Progenitor cell of endocrine pancreas (in vitro differentiated cells): Measurements from ENCODE around the gene C1QTNF8. TPM values are rescaled to one million over a fixed set of nuclear protein-coding genes. Genes with fewer than 3 reads are reported as not detected.

Experiments used
- DNase-seq: peaks from one replicate; pipeline ENCODE4 v3.0.0; 2021; ENCODE audit warnings: low spot score; ENCODE audit not compliant: unreplicated experiment
- H3K27ac Mint-ChIP-seq: 2 replicates; pipeline ENCODE4 v1.8.0; 2021; ENCODE audit warnings: mild to moderate bottlenecking, moderate library complexity, mixed read lengths
- H3K27me3 Mint-ChIP-seq: 2 replicates; pipeline ENCODE4 v1.8.0; 2021; ENCODE audit warnings: mixed read lengths
- H3K36me3 Mint-ChIP-seq: 2 replicates; pipeline ENCODE4 v1.8.0; 2022; ENCODE audit warnings: mixed read lengths; ENCODE audit not compliant: insufficient read depth
- H3K4me1 Mint-ChIP-seq: 2 replicates; pipeline ENCODE4 v1.8.0; 2021; ENCODE audit warnings: low read depth, mixed read lengths
- H3K4me3 Mint-ChIP-seq: 2 replicates; pipeline ENCODE4 v1.8.0; 2021; ENCODE audit warnings: low read depth, mild to moderate bottlenecking, moderate library complexity, mixed read lengths
- H3K9me3 Mint-ChIP-seq: 2 replicates; pipeline ENCODE4 v1.8.0; 2021; ENCODE audit warnings: low read depth, mixed read lengths
- total RNA-seq: library from RNA; stranded (reverse); gene quantifications from 2 replicates; pipeline ENCODE4 v1.2.1, GENCODE V29; 2021
- TF ChIP-seq, protein P1 (sequence below): fragments of 200-600 bp; sonication (generic); IDR thresholded peaks from one replicate; pipeline ENCODE4 v1.5.0; 2021; ENCODE audit warnings: antibody characterized with exemption, mild to moderate bottlenecking; ENCODE audit not compliant: unreplicated experiment

The C1QTNF8 gene
- total RNA-seq, 1 donor from 2014 or later: not detected

DNA sequence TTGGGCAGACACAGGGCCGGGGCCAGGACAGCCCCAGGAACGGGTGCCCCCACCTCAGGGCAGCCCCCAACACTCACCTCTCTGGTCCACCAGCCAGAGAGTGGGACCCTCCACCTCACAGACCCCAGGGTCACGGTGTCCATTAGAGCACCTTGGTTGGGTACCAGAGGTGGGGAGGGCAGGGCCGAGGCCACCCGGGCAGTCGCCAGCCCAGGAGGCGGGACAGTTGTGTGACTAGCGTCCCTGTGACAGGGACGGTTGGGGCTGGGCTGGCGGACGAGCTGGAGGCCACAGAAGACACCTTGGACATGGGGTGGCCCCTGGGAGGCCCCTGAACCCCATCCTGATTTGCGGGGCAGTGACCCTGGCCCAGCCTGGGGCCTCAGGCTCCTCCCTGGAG lies 11.7 kb upstream of the C1QTNF8 start:
- DNase-seq: no peak
- no peak overlapping the region for H3K4me3 Mint-ChIP-seq
- no peaks in the 10 kb centered on the region for H3K36me3 Mint-ChIP-seq
- H3K27me3 Mint-ChIP-seq: peaks cover 31% of the 10 kb centered on the region
- H3K4me1 Mint-ChIP-seq: no peaks in the 10 kb centered on the region
- no peak overlapping the region for H3K27ac Mint-ChIP-seq
- TF ChIP-seq, protein P1, sequence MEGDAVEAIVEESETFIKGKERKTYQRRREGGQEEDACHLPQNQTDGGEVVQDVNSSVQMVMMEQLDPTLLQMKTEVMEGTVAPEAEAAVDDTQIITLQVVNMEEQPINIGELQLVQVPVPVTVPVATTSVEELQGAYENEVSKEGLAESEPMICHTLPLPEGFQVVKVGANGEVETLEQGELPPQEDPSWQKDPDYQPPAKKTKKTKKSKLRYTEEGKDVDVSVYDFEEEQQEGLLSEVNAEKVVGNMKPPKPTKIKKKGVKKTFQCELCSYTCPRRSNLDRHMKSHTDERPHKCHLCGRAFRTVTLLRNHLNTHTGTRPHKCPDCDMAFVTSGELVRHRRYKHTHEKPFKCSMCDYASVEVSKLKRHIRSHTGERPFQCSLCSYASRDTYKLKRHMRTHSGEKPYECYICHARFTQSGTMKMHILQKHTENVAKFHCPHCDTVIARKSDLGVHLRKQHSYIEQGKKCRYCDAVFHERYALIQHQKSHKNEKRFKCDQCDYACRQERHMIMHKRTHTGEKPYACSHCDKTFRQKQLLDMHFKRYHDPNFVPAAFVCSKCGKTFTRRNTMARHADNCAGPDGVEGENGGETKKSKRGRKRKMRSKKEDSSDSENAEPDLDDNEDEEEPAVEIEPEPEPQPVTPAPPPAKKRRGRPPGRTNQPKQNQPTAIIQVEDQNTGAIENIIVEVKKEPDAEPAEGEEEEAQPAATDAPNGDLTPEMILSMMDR: no peak
- no peaks in the 10 kb centered on the region for H3K9me3 Mint-ChIP-seq

DNA sequence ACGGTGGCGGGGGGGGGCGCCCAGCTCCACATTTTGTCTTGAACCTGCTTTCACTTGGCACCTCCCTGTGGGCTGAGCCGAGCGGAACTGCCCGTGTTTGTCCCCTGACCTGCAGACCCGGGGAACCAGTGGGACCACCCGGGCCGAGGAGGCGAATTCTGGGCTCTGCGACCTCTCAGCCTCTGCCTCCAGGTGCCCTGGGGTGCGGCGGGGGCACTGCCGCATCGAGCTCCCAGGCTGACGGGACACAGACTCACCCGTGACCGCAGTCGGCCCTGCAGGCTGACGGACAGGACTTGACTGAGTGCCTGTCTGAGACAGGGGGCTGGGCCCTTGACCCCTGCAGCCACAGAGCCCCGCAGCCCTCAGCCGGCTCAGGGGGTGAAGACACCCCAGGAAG lies 11.1 kb upstream of the C1QTNF8 start:
- no peak overlapping the region for H3K27ac Mint-ChIP-seq
- no peaks in the 10 kb centered on the region for H3K4me1 Mint-ChIP-seq
- peaks cover 28% of the 10 kb centered on the region for H3K27me3 Mint-ChIP-seq
- H3K36me3 Mint-ChIP-seq: no peaks in the 10 kb centered on the region
- no peaks in the 10 kb centered on the region for H3K9me3 Mint-ChIP-seq
- TF ChIP-seq, protein P1: no peak
- H3K4me3 Mint-ChIP-seq: no peak overlapping the region
- DNase-seq: no peak

DNA sequence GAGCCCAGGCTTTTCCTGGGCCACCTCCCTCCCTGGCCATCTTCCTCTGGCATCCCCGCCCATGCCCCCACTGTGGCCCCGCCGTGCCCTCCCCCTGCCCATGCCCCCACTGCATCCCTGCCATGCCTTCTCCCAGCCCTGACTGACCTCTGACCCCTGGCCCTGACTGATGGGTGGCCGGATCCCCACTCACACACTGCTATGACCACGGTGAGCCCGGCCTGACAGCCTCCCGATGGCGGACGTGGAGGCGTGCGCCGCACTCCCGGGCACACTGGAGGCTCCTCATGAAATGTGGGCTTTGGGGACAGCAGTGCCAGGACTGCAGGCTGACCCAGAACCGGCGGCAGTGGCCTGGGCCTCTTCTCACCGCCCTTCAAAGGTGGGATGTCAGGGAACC lies 10.6 kb upstream of the C1QTNF8 start:
- H3K4me1 Mint-ChIP-seq: no peaks in the 10 kb centered on the region
- DNase-seq: no peak
- H3K27me3 Mint-ChIP-seq: peaks cover 27% of the 10 kb centered on the region
- no peaks in the 10 kb centered on the region for H3K36me3 Mint-ChIP-seq
- no peak overlapping the region for H3K4me3 Mint-ChIP-seq
- no peaks in the 10 kb centered on the region for H3K9me3 Mint-ChIP-seq
- TF ChIP-seq, protein P1: peak; percentile 5
- no peak overlapping the region for H3K27ac Mint-ChIP-seq

DNA sequence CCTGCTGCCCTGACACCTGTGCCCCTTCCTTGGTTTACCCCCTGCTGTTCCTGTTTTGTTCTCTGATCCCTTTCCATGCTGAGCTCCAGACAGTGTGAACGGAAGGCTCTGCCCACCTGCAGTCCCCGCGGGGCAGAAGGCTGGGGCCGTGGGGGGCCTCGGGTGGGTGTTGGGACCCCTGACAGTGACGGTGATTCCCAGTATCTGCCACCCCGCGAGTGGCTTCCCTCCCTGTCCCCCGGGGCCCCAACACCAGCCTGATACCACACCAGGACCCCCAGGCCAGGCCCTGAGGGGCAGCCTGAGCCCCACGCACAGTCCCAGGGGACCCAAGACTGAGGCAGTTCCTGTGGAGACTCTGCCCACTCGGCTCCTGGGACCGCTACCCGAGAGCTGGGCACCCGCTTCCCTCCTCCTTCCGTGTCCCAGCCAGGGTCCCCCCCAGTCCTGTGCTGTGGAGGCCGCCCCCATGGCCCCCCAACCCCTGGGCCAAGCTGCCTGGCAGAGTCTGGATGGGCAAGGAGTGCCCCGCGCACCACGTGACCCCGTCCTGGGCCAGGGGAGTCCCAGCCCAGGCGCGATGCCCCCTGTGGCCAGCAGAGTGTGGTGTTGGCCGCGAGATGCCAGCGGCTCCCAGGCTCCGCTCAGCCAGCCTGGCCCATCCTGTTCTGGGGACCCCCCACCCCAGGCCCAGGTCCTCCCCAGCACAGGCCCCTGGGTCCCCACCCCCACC lies 10.0 kb upstream of the C1QTNF8 start:
- H3K4me3 Mint-ChIP-seq: no peak overlapping the region

DNA sequence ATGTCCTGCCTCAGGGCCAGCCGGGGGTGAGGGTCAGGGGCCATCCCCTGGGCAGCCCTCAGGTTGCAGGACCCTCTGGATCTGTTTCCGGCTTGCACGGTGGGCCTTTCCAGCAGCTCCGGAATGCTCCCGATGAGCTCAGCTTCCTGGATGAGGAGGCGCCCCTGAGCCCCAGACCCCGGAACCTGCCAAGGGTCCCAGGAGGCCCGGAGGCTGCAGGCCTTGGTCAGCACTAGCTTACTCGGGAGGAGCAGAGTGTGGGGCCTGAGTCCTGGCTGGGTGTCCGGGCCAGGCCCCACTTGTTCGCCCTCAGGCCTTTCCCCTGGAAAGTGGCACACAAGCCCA lies 7.6 kb upstream of the C1QTNF8 start:
- no peak for DNase-seq
- Mint-ChIP-seq H3K9me3 (no peaks in the 10 kb centered on the region), H3K4me3 (no peak overlapping the region), H3K27me3 (peaks cover 10% of the 10 kb centered on the region), H3K27ac (no peak overlapping the region), H3K36me3 (no peaks in the 10 kb centered on the region), H3K4me1 (peaks cover 1% of the 10 kb centered on the region)
- TF ChIP-seq, protein P1: no peak

More for the DNA sequence above, 10.0 kb upstream of the C1QTNF8 start:
- Mint-ChIP-seq H3K9me3 (no peaks in the 10 kb centered on the region), H3K36me3 (no peaks in the 10 kb centered on the region), H3K27me3 (peaks cover 24% of the 10 kb centered on the region), H3K4me1 (no peaks in the 10 kb centered on the region), H3K27ac (no peak overlapping the region)
- TF ChIP-seq, protein P1: peak; percentile 98
- DNase-seq: peak; percentile 81
